Measurements from ENCODE around the gene SRRM2.
A peak's percentile ranks its signal among the peaks of the same experiment; 100 is the strongest.

Gene SRRM2

GRCh38 chr16:2762711-2763110, 10.3 kb downstream of the SRRM2 start:
- no peak for DNase-seq (ENCODE audit: low spot score)

- no peak for DNase-seq (ENCODE audit: low spot score)
Observed at GRCh38 chr16:2763173-2763572, 10.7 kb downstream of the SRRM2 start.

DNA sequence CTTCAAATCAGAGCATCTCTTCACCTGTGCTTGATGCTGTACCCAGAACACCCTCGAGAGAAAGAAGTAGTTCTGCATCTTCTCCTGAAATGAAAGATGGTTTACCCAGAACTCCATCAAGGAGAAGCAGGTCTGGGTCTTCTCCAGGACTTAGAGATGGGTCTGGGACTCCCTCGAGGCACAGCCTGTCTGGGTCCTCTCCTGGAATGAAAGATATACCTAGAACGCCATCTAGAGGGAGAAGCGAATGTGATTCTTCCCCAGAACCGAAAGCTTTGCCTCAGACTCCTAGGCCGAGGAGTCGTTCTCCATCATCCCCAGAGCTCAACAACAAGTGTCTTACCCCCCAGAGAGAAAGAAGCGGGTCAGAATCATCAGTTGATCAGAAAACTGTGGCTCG, 12.3 kb downstream of the SRRM2 start:
- DNase-seq (ENCODE audit: low spot score): no peak

GRCh38 chr16:2765462-2766404, 13.3 kb downstream of the SRRM2 start:
- DNase-seq (ENCODE audit: low spot score): no peak

DNA sequence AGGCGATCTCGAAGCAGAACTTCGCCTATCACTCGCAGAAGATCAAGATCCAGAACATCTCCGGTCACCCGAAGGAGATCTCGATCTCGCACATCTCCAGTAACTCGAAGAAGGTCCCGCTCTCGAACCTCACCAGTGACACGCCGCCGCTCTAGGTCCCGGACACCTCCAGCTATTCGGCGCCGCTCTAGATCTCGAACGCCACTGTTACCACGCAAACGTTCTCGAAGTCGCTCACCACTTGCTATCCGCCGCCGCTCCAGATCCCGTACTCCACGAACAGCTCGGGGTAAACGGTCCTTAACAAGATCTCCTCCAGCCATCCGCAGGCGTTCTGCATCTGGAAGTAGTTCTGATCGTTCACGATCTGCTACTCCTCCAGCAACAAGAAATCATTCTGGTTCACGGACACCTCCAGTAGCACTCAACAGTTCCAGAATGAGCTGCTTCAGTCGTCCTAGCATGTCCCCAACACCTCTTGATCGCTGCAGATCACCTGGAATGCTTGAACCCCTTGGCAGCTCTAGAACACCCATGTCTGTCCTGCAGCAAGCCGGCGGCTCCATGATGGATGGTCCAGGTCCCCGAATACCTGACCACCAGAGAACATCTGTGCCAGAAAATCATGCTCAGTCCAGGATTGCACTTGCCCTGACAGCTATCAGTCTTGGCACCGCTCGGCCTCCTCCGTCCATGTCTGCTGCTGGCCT, 14.1 kb downstream of the SRRM2 start:
- no peak for DNase-seq (ENCODE audit: low spot score)

DNA sequence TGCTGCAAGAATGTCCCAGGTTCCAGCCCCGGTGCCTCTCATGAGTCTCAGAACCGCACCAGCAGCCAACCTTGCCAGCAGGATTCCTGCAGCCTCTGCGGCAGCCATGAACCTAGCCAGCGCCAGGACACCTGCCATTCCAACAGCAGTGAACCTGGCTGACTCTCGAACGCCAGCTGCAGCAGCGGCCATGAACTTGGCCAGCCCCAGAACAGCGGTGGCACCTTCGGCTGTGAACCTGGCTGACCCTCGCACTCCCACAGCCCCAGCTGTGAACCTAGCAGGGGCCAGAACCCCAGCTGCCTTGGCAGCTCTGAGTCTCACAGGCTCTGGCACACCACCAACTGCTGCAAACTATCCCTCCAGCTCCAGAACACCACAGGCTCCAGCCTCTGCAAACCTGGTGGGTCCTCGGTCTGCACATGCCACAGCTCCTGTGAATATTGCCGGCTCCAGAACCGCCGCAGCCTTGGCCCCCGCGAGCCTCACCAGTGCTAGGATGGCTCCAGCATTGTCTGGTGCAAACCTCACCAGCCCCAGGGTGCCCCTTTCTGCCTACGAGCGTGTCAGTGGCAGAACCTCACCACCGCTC, 14.8 kb downstream of the SRRM2 start:
- no peak for DNase-seq (ENCODE audit: low spot score)

GRCh38 chr16:2767891-2768290, 15.5 kb downstream of the SRRM2 start:
- no peak for DNase-seq (ENCODE audit: low spot score)

GRCh38 chr16:2768403-2769089, 16.1 kb downstream of the SRRM2 start:
- DNase-seq (ENCODE audit: low spot score): no peak

GRCh38 chr16:2769100-2769529, 16.7 kb downstream of the SRRM2 start:
- DNase-seq (ENCODE audit: low spot score): no peak

DNA sequence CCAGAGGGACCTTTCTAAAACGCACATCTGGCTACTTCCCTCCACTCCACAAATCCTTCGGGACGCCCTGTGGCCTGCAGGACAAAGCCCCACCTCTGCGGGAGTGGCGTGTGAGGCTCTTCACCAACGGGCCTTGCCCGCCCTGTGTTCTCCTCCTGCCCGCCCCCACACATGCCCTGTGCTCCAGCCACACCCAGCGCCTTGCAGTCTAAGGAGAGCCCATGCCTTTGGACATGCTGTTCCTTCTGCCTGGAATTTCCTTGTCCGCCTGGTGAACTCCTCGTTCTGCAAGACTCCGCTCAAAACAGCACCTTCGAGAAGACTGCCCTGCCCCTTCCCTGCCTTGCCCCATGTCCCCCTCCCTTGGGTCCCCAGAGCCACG, 17.2 kb downstream of the SRRM2 start:
- DNase-seq (ENCODE audit: low spot score): no peak

DNA sequence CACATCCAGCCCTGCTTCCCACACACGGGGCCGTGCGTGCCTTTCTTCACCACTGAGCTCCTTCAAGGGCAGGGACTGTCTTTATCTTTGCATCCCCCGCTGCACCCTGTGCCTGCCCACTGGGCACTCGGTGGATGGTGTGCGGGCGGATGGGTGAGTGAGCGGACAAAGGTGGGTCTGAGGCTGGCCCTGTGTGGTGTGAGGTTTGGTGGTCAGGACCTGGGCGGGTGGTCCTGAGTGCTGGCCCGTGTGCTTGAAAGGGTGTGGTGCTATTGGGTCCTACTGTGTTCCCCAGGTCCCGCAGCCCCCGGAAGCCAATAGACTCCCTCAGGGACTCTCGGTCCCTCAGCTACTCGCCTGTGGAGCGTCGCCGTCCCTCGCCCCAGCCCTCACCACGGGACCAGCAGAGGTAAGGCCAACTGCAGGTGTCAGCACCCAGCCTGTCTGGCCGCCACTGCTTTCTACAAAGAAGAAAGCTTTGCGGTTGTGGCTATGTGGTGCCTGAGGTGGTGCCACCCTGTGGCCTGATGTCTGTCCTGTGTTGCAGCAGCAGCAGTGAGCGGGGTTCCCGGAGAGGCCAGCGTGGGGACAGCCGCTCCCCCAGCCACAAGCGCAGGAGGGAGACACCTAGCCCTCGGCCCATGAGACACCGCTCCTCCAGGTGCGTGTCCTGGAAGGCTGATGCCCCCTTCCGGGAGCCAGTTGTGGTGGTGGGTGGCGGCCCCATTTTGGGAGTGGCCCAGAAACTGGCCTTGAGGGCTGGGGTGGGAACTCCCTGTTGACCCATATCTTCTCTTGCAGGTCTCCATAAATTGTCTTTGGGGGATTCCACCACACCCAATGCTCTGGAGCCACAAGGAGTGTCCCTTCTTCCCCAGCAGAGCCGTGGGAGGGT, 17.9 kb downstream of the SRRM2 start:
- no peak for DNase-seq (ENCODE audit: low spot score)

DNA sequence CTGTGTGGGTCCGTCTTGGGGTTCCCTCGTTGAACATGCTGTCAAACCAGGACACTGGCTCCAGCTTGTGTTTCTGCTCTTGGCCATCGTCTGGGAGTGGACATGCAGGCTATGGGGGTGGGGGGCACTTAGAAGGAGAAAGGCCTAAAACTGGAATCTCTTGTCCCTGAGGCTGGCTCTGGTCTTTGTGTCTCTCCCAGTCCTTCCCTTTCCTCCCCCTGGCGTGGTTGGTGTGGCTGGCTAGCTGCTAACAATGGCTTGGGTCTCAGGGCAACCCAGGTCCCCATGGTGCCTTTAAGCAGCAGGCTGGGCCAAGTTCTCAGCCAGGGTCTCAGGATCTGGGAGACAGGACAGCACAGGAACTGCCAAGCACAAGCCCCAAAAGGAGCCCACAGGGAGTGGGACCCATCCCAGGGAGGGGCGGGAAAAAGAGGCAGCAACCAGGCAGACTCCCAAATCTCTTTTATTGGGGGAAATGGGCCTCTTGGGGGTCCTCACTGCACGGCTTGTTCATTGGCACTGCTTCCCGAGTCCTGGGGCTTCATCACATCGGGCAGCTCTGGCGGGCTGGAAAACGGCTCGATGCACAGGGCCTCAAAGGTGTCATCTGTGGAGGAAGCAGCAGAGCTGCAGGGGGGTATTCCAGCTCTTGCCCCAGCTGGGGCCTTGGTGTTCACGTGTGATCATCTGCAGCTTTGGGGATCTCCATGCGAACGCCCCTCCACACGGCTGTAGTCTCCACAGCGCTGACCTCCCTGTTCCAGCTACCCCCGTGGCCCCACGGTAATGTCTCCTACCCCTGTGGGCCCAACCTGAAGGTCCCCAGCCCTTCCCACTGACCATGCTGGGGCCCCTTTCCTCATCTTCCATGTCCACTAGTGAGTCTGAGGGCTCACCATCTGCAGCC, 19.3 kb downstream of the SRRM2 start:
- no peak for DNase-seq (ENCODE audit: low spot score)

GRCh38 chr16:2773188-2773968, 20.9 kb downstream of the SRRM2 start:
- DNase-seq (ENCODE audit: low spot score): no peak

- DNase-seq (ENCODE audit: low spot score): no peak
Observed at GRCh38 chr16:2774161-2774891, 21.9 kb downstream of the SRRM2 start.

- DNase-seq (ENCODE audit: low spot score): no peak
Observed at GRCh38 chr16:2775131-2775716, 22.8 kb downstream of the SRRM2 start.

DNA sequence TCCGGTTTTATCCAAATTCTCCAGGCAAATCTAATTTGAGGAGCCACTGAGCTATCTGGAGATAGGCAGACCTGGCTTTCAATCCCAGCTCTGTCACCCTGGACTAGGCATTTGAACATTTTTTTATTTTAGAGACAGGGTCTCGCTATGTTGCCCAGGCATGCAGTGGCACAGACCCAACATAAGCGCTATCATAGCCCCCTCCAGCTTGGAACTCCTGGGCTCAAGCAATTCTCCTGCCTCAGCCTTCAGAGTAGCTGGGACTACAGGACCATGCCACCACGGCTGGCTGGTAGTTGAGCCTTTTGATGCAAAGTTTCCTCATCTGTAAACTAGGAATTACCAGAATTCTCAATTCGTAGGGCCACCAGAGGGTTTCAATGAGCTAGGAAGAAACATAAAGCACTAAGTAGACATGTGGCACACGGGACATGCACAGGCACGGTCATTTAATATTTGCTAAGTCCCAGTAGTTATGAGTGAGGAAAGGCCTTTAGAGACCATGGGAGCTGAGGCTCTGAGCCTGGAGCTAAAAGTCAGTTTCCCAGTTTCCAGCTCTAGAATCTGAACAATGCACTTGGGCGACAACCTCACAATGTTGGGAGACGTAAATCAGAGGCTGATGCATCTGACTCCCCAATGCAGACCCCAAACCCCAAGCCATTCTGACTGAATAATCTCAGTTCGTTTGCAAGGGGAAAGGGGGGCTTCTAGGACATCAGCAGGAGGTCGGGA, 23.5 kb downstream of the SRRM2 start:
- DNase-seq (ENCODE audit: low spot score): no peak

DNA sequence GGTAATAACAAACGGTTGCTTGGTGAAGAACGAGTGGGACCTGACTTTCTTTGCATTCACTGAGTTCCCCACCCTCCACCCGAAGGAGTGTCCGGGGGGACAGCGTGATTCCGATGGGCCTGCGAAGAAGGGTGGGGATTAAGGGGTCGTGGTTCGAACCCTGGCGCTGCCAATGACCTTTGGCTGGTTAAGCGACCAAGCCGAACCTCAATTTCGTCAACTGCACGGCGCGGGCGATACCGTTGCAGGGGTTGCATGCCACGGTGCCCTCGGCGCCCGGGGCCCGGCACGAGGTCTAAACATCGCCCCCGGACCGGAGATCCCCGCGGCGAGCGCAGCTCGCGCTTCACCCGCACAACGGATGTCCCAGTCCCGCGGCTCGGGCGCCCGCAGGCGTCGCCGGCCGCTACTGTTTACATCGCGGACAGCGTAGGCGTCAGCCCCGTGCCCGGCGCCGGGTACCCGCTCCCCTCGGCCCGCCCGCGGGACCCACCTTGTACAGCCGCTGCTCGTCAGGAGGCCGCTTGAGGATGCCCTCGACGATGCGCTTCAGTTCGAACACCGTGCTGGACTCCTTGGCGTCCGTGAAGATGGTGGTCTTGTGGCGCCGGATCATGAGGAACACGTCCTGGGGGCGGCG, 24.2 kb downstream of the SRRM2 start:
- DNase-seq (ENCODE audit: low spot score): peak; percentile 55

Measured in D341Med (cell line).